Left ventricle myocardium inferior (tissue), 1 donor: ENCODE measurements around the gene SPIB. TPM values are rescaled to one million over a fixed set of nuclear protein-coding genes. Genes with fewer than 3 reads are reported as not detected.

Experiments used
- DNase-seq: peaks from one replicate; pipeline ENCODE4 v3.0.0-alpha.2; 2020
- H3K27ac ChIP-seq: fragments of 200-600 bp; replicated peaks from 2 replicates; pipeline ENCODE4 v1.8.0; 2021
- H3K27me3 ChIP-seq: fragments of 200-600 bp; 2 replicates; pipeline ENCODE4 v1.8.0; 2021; ENCODE audit warnings: low read depth
- H3K36me3 ChIP-seq: fragments of 200-600 bp; 2 replicates; pipeline ENCODE4 v1.8.0; 2021
- H3K4me1 ChIP-seq: fragments of 200-600 bp; 2 replicates; pipeline ENCODE4 v1.8.0; 2021
- H3K4me3 ChIP-seq: fragments of 200-600 bp; 2 replicates; pipeline ENCODE4 v1.8.0; 2021; ENCODE audit warnings: mild to moderate bottlenecking, moderate library complexity
- H3K9me3 ChIP-seq: fragments of 200-600 bp; replicated peaks from 2 replicates; pipeline ENCODE4 v1.8.0; 2021
- CTCF ChIP-seq: fragments of 200-600 bp; IDR thresholded peaks from 2 replicates; pipeline ENCODE4 v1.8.0; 2021; ENCODE audit warnings: antibody characterized with exemption, mild to moderate bottlenecking, borderline replicate concordance
- intact Hi-C: fragments of 100-400 bp; cut with micrococcal nuclease; formaldehyde crosslinking; loops from one replicate; pipeline ENCODE4 v1.11.0; 2022
- total RNA-seq: library from RNA; stranded (reverse); fragmentation: NEBNext Ultra II Directional; extraction: Animal tissue kit (Norgen Biotek cat#: 25700); gene quantifications from one replicate; pipeline ENCODE4 v1.2.1, GENCODE V29; 2021
- donor health status: DM: no; HTN: yes; CAD: no; lungs with severe emphysema.

The SPIB gene
- total RNA-seq, 1 donor from 2014 or later: not detected

DNA sequence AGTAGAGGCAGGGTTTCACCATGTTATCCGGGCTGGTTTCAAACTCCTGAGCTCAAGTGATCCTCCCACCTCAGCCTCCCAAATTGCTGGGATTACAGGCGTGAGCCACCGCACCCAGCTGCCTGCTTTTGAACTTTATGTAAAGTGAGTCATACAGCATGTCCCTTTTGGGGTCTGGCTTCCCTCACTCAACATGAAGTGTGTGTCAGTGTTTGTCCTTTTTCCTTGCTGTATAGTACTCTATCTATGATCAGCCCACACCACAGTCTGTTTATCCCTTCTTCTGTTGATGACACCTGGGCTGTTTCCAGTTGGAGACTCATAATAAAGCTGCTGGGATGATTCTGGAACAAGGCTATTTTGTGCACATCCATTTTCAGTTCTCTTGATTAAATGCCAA, 2.1 kb downstream of the SPIB start:
- Histone ChIP-seq H3K9me3 (no peaks in the 10 kb centered on the region), H3K4me3 (no peak overlapping the region), H3K27ac (no peak overlapping the region), H3K4me1 (peaks cover 9% of the 10 kb centered on the region), H3K27me3 (peaks cover 75% of the 10 kb centered on the region), H3K36me3 (no peaks in the 10 kb centered on the region)
- DNase-seq: no peak
- no peak for TF ChIP-seq CTCF
- intact Hi-C loops: no loop called here

- Histone ChIP-seq H3K4me3 (no peak overlapping the region), H3K27me3 (peaks cover 72% of the 10 kb centered on the region), H3K27ac (no peak overlapping the region), H3K4me1 (peaks cover 9% of the 10 kb centered on the region), H3K9me3 (no peaks in the 10 kb centered on the region), H3K36me3 (no peaks in the 10 kb centered on the region)
- intact Hi-C loops: no loop called here
- DNase-seq: no peak
- no peak for TF ChIP-seq CTCF
Measured at GRCh38 chr19:50422397-50423278, 3.9 kb downstream of the SPIB start.

DNA sequence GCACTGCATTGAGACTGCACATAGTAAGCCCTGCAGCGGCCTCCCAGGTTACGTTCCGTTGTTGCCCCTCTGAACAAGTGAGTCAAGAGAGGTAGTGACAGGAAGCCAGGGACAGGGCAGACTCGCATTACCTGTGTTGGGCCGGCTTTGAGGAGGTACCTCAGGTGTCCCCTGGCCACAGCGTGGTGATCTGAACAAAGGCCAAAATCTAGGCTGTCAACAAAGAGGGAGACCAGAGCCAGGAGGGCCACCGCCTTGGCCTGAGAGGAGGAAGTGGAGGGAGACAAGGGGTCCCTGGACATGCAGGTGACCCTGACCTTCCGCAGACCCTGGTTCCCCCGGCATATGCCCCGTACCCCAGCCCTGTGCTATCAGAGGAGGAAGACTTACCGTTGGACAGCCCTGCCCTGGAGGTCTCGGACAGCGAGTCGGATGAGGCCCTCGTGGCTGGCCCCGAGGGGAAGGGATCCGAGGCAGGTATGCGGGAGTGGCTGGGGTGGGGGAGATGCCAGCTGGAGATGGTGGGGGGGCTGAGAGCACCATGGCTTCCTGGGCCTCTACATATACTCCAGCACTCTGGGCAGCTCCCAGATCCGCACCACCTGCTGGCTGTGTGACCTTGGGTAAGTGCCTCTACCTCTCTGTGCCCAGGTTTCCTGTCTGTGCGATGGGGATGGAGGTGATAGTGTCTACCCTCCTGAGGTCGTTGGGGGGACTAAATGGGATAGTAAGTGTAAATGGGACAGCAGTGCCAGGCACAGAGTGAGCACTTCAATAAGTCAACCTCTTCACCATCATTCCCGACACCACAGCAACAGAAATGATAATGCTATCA, 4.8 kb downstream of the SPIB start:
- TF ChIP-seq CTCF: no peak
- H3K4me1 ChIP-seq: peaks cover 13% of the 10 kb centered on the region
- H3K36me3 ChIP-seq: no peaks in the 10 kb centered on the region
- H3K9me3 ChIP-seq: no peaks in the 10 kb centered on the region
- H3K27ac ChIP-seq: no peak overlapping the region
- intact Hi-C loops: no loop called here
- DNase-seq: no peak
- H3K4me3 ChIP-seq: no peak overlapping the region
- peaks cover 72% of the 10 kb centered on the region for H3K27me3 ChIP-seq

- no peak for TF ChIP-seq CTCF
- Histone ChIP-seq H3K9me3 (no peaks in the 10 kb centered on the region), H3K4me1 (peaks cover 8% of the 10 kb centered on the region), H3K4me3 (no peak overlapping the region), H3K27ac (no peak overlapping the region), H3K27me3 (peaks cover 72% of the 10 kb centered on the region), H3K36me3 (no peaks in the 10 kb centered on the region)
- no peak for DNase-seq
- intact Hi-C loops: no loop called here
Measured at GRCh38 chr19:50425581-50425980, 6.8 kb downstream of the SPIB start.

DNA sequence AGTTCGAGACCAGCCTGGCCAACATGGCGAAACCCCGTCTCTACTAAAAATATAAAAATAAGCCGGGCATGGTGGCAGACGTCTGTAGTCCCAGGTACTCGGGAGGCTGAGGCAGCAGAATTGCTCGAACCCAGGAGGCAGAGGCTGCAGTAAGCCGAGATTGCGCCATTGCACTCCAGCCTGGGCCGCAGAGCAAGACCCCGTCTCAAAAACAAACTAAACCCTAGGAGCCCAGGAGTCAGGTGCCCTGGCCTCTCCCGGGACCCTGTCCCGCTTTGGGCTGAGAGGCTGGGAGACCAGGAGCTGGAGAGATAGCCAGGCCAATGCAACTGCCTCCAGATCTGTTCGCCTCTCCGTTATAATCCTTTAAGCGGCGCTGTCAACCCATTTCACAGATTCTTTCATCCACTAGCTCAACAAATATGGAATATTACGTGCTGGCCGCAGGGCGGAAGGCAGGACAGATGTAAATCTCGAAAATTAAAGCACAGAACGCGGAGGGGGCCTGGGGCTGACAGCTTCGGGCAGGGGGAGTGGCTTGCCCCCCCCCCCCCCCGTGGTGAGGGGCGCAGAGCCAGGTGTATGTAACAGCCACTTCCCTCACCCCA, 8.7 kb downstream of the SPIB start:
- peak overlapping the region; percentile 54 for H3K27ac ChIP-seq
- TF ChIP-seq CTCF: no peak

More for the DNA sequence above, 8.7 kb downstream of the SPIB start:
- intact Hi-C loops: no loop called here
- peaks cover 22% of the 10 kb centered on the region for H3K4me1 ChIP-seq
- peaks cover 67% of the 10 kb centered on the region for H3K27me3 ChIP-seq
- peak overlapping the region; percentile 51 for H3K4me3 ChIP-seq
- H3K9me3 ChIP-seq: no peaks in the 10 kb centered on the region
- no peaks in the 10 kb centered on the region for H3K36me3 ChIP-seq
- no peak for DNase-seq
